Mesothelial cell of epicardium (in vitro differentiated cells): ENCODE results near the gene GKN1. TPM values are rescaled to one million over a fixed set of nuclear protein-coding genes. Genes with fewer than 3 reads are reported as not detected.

Experiments
- DNase-seq, 2 experiments: peaks; one replicate each; pipeline ENCODE4 v3.0.0; 2021; ENCODE audit warnings: low spot score in 2 of 2; ENCODE audit not compliant: unreplicated experiment in 2 of 2
- H3K27ac Mint-ChIP-seq: 2 replicates; pipeline ENCODE4 v1.8.0; 2021; ENCODE audit warnings: mixed read lengths
- H3K27me3 Mint-ChIP-seq: 2 replicates; pipeline ENCODE4 v1.8.0; 2021; ENCODE audit warnings: low read depth, mixed read lengths
- H3K36me3 Mint-ChIP-seq: 2 replicates; pipeline ENCODE4 v1.8.0; 2021; ENCODE audit warnings: mixed read lengths
- H3K4me1 Mint-ChIP-seq: 2 replicates; pipeline ENCODE4 v1.8.0; 2021; ENCODE audit warnings: mixed read lengths
- H3K4me3 Mint-ChIP-seq: 2 replicates; pipeline ENCODE4 v1.8.0; 2021; ENCODE audit warnings: mild to moderate bottlenecking, moderate library complexity, mixed read lengths
- H3K9me3 Mint-ChIP-seq: 2 replicates; pipeline ENCODE4 v1.8.0; 2021; ENCODE audit warnings: mixed read lengths
- CTCF ChIP-seq: fragments of 200-600 bp; sonication (generic); IDR thresholded peaks from one replicate; pipeline ENCODE4 v1.5.0; 2021; ENCODE audit warnings: antibody characterized with exemption; ENCODE audit not compliant: unreplicated experiment
- total RNA-seq: library from RNA; stranded (reverse); gene quantifications from 3 replicates; pipeline ENCODE4 v1.2.1, GENCODE V29; 2021

The GKN1 gene
- total RNA-seq, 1 donor from 2014 or later = not detected

- H3K36me3 Mint-ChIP-seq = no peaks in the 10 kb centered on the region
- DNase-seq = no peak
Observed at GRCh38 chr2:68980956-68981355, 6.5 kb downstream of the GKN1 start.

GRCh38 chr2:68987021-68987503 lies 12.6 kb downstream of the GKN1 start:
- H3K27me3 Mint-ChIP-seq = peaks cover 14% of the 10 kb centered on the region
- H3K36me3 Mint-ChIP-seq = no peaks in the 10 kb centered on the region
- no peak overlapping the region for H3K27ac Mint-ChIP-seq
- no peaks in the 10 kb centered on the region for H3K9me3 Mint-ChIP-seq
- TF ChIP-seq CTCF = no peak
- no peak overlapping the region for H3K4me3 Mint-ChIP-seq
- no peak for DNase-seq
- no peaks in the 10 kb centered on the region for H3K4me1 Mint-ChIP-seq

More at GRCh38 chr2:68980956-68981355, 6.5 kb downstream of the GKN1 start:
- no peak overlapping the region for H3K4me3 Mint-ChIP-seq
- peaks cover 23% of the 10 kb centered on the region for H3K27me3 Mint-ChIP-seq
- H3K9me3 Mint-ChIP-seq = no peaks in the 10 kb centered on the region
- TF ChIP-seq CTCF = no peak
- no peaks in the 10 kb centered on the region for H3K4me1 Mint-ChIP-seq
- no peak overlapping the region for H3K27ac Mint-ChIP-seq

GRCh38 chr2:68989035-68989434 lies 14.6 kb downstream of the GKN1 start:
- Mint-ChIP-seq H3K36me3 (no peaks in the 10 kb centered on the region), H3K27me3 (peaks cover 19% of the 10 kb centered on the region), H3K4me1 (no peaks in the 10 kb centered on the region), H3K9me3 (no peaks in the 10 kb centered on the region), H3K4me3 (no peak overlapping the region), H3K27ac (no peak overlapping the region)
- no peak for DNase-seq
- no peak for TF ChIP-seq CTCF

GRCh38 chr2:68992341-68992740 lies 17.9 kb downstream of the GKN1 start:
- Mint-ChIP-seq H3K9me3 (no peaks in the 10 kb centered on the region), H3K4me1 (no peaks in the 10 kb centered on the region), H3K4me3 (no peak overlapping the region), H3K27me3 (peaks cover 24% of the 10 kb centered on the region), H3K27ac (no peak overlapping the region), H3K36me3 (no peaks in the 10 kb centered on the region)
- TF ChIP-seq CTCF = no peak
- DNase-seq = no peak

- no peaks in the 10 kb centered on the region for H3K4me1 Mint-ChIP-seq
Observed at GRCh38 chr2:68992933-68993332, 18.5 kb downstream of the GKN1 start.

More at GRCh38 chr2:68992933-68993332, 18.5 kb downstream of the GKN1 start:
- Mint-ChIP-seq H3K36me3 (no peaks in the 10 kb centered on the region), H3K27me3 (peaks cover 24% of the 10 kb centered on the region), H3K4me3 (no peak overlapping the region), H3K27ac (no peak overlapping the region), H3K9me3 (no peaks in the 10 kb centered on the region)
- no peak for TF ChIP-seq CTCF
- DNase-seq = no peak
